OCI-LY1 (cell line): ENCODE measurements around the gene CACNA1C.

ENCODE experiments used
- H2AFZ ChIP-seq: fragments of 200-600 bp; sonication (generic), shearing (Covaris generic); 2 replicates; pipeline ENCODE4 v1.6.0; 2014; ENCODE audit warnings: antibody characterized with exemption, mild to moderate bottlenecking, low read length
- H3F3A ChIP-seq: fragments of 200-600 bp; sonication (generic), shearing (Covaris generic); 2 replicates; pipeline ENCODE4 v1.6.0; 2014; ENCODE audit warnings: mild to moderate bottlenecking, antibody characterized with exemption, low read length, moderate library complexity; ENCODE audit not compliant: insufficient read depth
- H3K27ac ChIP-seq: fragments of 200-600 bp; sonication (generic); 2 replicates; pipeline ENCODE4 v1.5.1; 2014; ENCODE audit warnings: low read length, mixed run types, mild to moderate bottlenecking, low read depth; ENCODE audit not compliant: poor library complexity, severe bottlenecking
- H3K27me3 ChIP-seq: fragments of 200-600 bp; sonication (generic); 2 replicates; pipeline ENCODE4 v1.6.0; 2014; ENCODE audit warnings: antibody characterized with exemption, mild to moderate bottlenecking, low read length, moderate library complexity; ENCODE audit not compliant: insufficient read depth
- H3K36me3 ChIP-seq: fragments of 200-600 bp; sonication (generic); 2 replicates; pipeline ENCODE4 v1.6.1; 2014; ENCODE audit warnings: mild to moderate bottlenecking, antibody characterized with exemption, low read length, moderate library complexity, mixed read lengths; ENCODE audit not compliant: insufficient read depth
- H3K4me1 ChIP-seq: fragments of 200-600 bp; sonication (generic); 2 replicates; pipeline ENCODE4 v1.5.1; 2014; ENCODE audit warnings: mild to moderate bottlenecking, low read length, moderate library complexity; ENCODE audit not compliant: insufficient read depth, severe bottlenecking
- H3K4me2 ChIP-seq: fragments of 200-600 bp; sonication (generic), shearing (Covaris generic); 2 replicates; pipeline ENCODE4 v1.6.1; 2014; ENCODE audit warnings: low read length
- H3K4me3 ChIP-seq: fragments of 200-600 bp; sonication (generic); 2 replicates; pipeline ENCODE4 v1.5.1; 2014; ENCODE audit warnings: low read length, low read depth, mild to moderate bottlenecking, mixed read lengths; ENCODE audit not compliant: poor library complexity, severe bottlenecking
- H3K79me2 ChIP-seq: fragments of 200-600 bp; shearing (Covaris generic); 2 replicates; pipeline ENCODE4 v1.6.1; 2016; ENCODE audit warnings: mixed run types, low read length, mixed read lengths; ENCODE audit not compliant: insufficient read depth
- H3K9ac ChIP-seq: fragments of 200-600 bp; sonication (generic), shearing (Covaris generic); 2 replicates; pipeline ENCODE4 v1.6.1; 2014; ENCODE audit warnings: mild to moderate bottlenecking, low read length, mixed read lengths
- H3K9me2 ChIP-seq: fragments of 200-600 bp; sonication (generic), shearing (Covaris generic); 2 replicates; pipeline ENCODE4 v1.6.1; 2014; ENCODE audit warnings: low read depth, mild to moderate bottlenecking, low read length, mixed read lengths
- H3K9me3 ChIP-seq: fragments of 200-600 bp; shearing (Covaris generic); 2 replicates; pipeline ENCODE4 v1.6.1; 2014; ENCODE audit warnings: low read length, mixed read lengths
- H4K20me1 ChIP-seq: fragments of 200-600 bp; sonication (generic), shearing (Covaris generic); 2 replicates; pipeline ENCODE4 v1.6.0; 2016; ENCODE audit warnings: mild to moderate bottlenecking, low read length; ENCODE audit not compliant: insufficient read depth
- CTCF ChIP-seq: fragments of 200-600 bp; sonication (generic), shearing (Covaris generic); IDR thresholded peaks from 2 replicates; pipeline ENCODE4 v1.5.1; 2017; ENCODE audit warnings: mild to moderate bottlenecking, antibody characterized with exemption, low read length, moderate library complexity, mixed read lengths
- EZH2 ChIP-seq: fragments of 200-600 bp; sonication (generic), shearing (Covaris generic); IDR thresholded peaks from 2 replicates; pipeline ENCODE4 v1.8.0; 2017; ENCODE audit warnings: borderline replicate concordance, mixed run types, mild to moderate bottlenecking, antibody characterized with exemption, low read length, moderate library complexity, mixed read lengths

Gene CACNA1C

GRCh38 chr12:2064071-2064507 lies 11.3 kb downstream of the CACNA1C start:
- no peak overlapping the region for H2AFZ ChIP-seq
- H3K79me2 ChIP-seq: no peaks in the 10 kb centered on the region
- H3K27me3 ChIP-seq: peaks cover under 1% of the 10 kb centered on the region; the same call in 1 of the 2 replicates
- no peaks in the 10 kb centered on the region for H3F3A ChIP-seq
- H3K9ac ChIP-seq: no peak overlapping the region
- H3K4me2 ChIP-seq: no peak overlapping the region
- no peaks in the 10 kb centered on the region for H3K9me3 ChIP-seq
- no peak overlapping the region for H3K4me3 ChIP-seq
- H3K36me3 ChIP-seq: no peaks in the 10 kb centered on the region
- H3K9me2 ChIP-seq: no peaks in the 10 kb centered on the region
- H3K4me1 ChIP-seq: no peaks in the 10 kb centered on the region
- TF ChIP-seq EZH2 (no peak), CTCF (no peak)
- H3K27ac ChIP-seq: no peak overlapping the region
- no peaks in the 10 kb centered on the region for H4K20me1 ChIP-seq

- H3F3A ChIP-seq: no peaks in the 10 kb centered on the region
- peaks cover 4% of the 10 kb centered on the region; the same call in 1 of the 2 replicates for H3K27me3 ChIP-seq
- H3K4me2 ChIP-seq: no peak overlapping the region
- H4K20me1 ChIP-seq: no peaks in the 10 kb centered on the region
- H3K9me2 ChIP-seq: no peaks in the 10 kb centered on the region
- H3K9ac ChIP-seq: no peak overlapping the region
- no peaks in the 10 kb centered on the region for H3K79me2 ChIP-seq
- no peaks in the 10 kb centered on the region for H3K4me1 ChIP-seq
- H3K36me3 ChIP-seq: no peaks in the 10 kb centered on the region; the same call in 1 of the 2 replicates
- TF ChIP-seq CTCF (no peak), EZH2 (no peak)
- H3K27ac ChIP-seq: no peak overlapping the region
- no peak overlapping the region for H3K4me3 ChIP-seq
- no peak overlapping the region for H2AFZ ChIP-seq
- 0 out of 2 replicates have a peak, but pooled peaks cover 6% of the 10 kb centered on the region for H3K9me3 ChIP-seq
Measured at GRCh38 chr12:2068653-2069052, 15.9 kb downstream of the CACNA1C start.

GRCh38 chr12:2070440-2071045 lies 17.8 kb downstream of the CACNA1C start:
- H3F3A ChIP-seq: no peaks in the 10 kb centered on the region
- no peak overlapping the region for H3K9ac ChIP-seq
- H2AFZ ChIP-seq: no peak overlapping the region
- no peaks in the 10 kb centered on the region for H3K4me1 ChIP-seq
- no peak overlapping the region for H3K4me3 ChIP-seq
- no peak overlapping the region for H3K27ac ChIP-seq
- no peak for TF ChIP-seq CTCF
- TF ChIP-seq EZH2: no peak
- no peaks in the 10 kb centered on the region for H4K20me1 ChIP-seq
- H3K9me3 ChIP-seq: 0 out of 2 replicates have a peak, but pooled peaks cover 6% of the 10 kb centered on the region
- no peaks in the 10 kb centered on the region for H3K9me2 ChIP-seq
- H3K4me2 ChIP-seq: no peak overlapping the region
- no peaks in the 10 kb centered on the region; the same call in 1 of the 2 replicates for H3K36me3 ChIP-seq
- H3K79me2 ChIP-seq: no peaks in the 10 kb centered on the region
- peaks cover 10% of the 10 kb centered on the region; the same call in 1 of the 2 replicates for H3K27me3 ChIP-seq
